OCI-LY3 (cell line): ENCODE measurements around the gene BLTP1.

ENCODE experiments used
- EZH2phosphoT487 ChIP-seq: fragments of 200-600 bp; shearing (Covaris generic); IDR thresholded peaks from 2 replicates; pipeline ENCODE4 v1.6.1; 2018; ENCODE audit warnings: antibody characterized with exemption, mixed run types, low read depth
- TF ChIP-seq, protein P1 (sequence below): fragments of 200-600, 300-600 bp; sonication (generic); IDR thresholded peaks from 2 replicates; pipeline ENCODE4 v1.5.1; 2014; ENCODE audit warnings: antibody characterized with exemption, low read length, low read depth

DNA sequence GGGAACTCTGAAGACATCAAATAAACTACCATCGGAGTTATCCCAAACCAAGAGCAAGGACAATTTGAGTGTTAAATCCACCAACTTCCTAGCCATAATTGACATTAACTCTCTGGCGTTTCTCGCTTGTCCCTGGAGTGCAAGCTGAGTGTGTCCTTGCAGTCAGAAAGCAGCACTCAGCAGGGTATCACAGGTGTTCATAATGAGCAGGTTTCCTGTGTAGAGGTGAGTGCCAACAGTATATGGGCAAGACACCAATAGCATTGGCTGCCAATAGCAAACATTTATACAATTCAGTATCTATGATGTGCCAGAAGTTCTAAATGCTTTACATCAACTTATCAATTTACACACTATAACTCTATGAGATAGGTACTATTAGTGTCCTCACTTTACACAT is 11.2 kb downstream of the BLTP1 start:
- TF ChIP-seq, protein P1, sequence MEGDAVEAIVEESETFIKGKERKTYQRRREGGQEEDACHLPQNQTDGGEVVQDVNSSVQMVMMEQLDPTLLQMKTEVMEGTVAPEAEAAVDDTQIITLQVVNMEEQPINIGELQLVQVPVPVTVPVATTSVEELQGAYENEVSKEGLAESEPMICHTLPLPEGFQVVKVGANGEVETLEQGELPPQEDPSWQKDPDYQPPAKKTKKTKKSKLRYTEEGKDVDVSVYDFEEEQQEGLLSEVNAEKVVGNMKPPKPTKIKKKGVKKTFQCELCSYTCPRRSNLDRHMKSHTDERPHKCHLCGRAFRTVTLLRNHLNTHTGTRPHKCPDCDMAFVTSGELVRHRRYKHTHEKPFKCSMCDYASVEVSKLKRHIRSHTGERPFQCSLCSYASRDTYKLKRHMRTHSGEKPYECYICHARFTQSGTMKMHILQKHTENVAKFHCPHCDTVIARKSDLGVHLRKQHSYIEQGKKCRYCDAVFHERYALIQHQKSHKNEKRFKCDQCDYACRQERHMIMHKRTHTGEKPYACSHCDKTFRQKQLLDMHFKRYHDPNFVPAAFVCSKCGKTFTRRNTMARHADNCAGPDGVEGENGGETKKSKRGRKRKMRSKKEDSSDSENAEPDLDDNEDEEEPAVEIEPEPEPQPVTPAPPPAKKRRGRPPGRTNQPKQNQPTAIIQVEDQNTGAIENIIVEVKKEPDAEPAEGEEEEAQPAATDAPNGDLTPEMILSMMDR, result no peak
- TF ChIP-seq EZH2phosphoT487, result no peak
